ENCODE measurements around the gene FYN. TPM values are rescaled to one million over a fixed set of nuclear protein-coding genes. Genes with fewer than 3 reads are reported as not detected.
"Not testable (repeated sequence)": the region's sequence is repeated elsewhere in the genome, so short reads cannot be mapped to it uniquely, and the experiment has no call there.

Gene FYN
- total and polyA plus RNA-seq, 4 experiments from 2014 or later = 338 to 713 (median 564) TPM

DNA sequence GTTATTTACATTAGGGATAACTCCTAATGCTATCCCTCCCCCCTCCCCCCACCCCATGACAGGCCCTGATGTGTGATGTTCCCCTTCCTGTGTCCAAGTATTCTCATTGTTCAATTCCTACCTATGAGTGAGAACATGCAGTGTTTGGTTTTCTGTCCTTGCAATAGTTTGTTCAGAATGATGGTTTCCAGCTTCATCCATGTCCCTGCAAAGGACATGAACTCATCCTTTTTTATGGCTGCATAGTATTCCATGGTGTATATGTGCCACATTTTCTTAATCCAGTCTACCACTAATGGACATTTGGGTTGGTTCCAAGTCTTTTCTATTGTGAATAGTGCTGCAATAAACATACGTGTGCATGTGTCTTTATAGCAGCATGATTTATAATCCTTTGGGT is 238.3 kb downstream of the FYN start:
- H3K36me3 Mint-ChIP-seq = peaks cover 0 to 15% of the 10 kb centered on the region in 2 donors
- H3K4me3 ChIP-seq (ENCODE audit: low read length in 2 of 2); H3K9me3 ChIP-seq (ENCODE audit: control insufficient read depth in 1 of 2, low read length in 2 of 2); H3K27me3 Mint-ChIP-seq; POLR2A ChIA-PET (ENCODE audit: partially characterized antibody); H3K27ac Mint-ChIP-seq; H3K27ac ChIP-seq (ENCODE audit: low read depth, low read length); H3K4me1 ChIP-seq (ENCODE audit: insufficient read depth, low read length); H3K4me1 Mint-ChIP-seq; H3K4me3 Mint-ChIP-seq; CTCF ChIA-PET (ENCODE audit: partially characterized antibody); DNase-seq; H3K36me3 ChIP-seq (ENCODE audit: insufficient read depth, low read length); H3K9me3 Mint-ChIP-seq; H3K27me3 ChIP-seq (ENCODE audit: insufficient read depth, low read length); intact Hi-C loops (cut with micrococcal nuclease): not testable (repeated sequence)

DNA sequence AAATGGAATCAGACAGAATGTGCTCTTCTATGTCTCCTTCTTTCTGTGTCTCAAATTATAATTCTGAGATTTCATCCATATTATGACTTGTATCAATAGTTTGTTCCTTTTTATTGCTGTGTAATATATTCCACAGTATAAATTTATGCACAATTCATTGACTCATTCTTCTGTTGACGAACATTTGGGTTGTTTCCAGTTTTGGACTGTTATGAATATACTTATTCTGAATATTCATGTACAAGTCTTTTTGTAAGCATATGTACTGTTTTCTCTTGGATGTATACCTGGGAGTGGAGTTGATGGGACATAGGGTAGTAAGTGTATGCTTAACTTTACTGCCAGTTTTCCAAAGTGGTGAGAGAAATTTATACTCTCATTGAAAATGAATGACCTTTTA is 239.4 kb downstream of the FYN start:
- Histone ChIP-seq H3K9me3 (ENCODE audit: control insufficient read depth in 1 of 2, low read length in 2 of 2) (peaks cover 0 to 4% of the 10 kb centered on the region in 2 donors), H3K27me3 (ENCODE audit: insufficient read depth, low read length) (no peaks in the 10 kb centered on the region), H3K4me3 (ENCODE audit: low read length in 2 of 2) (no peak overlapping the region), H3K36me3 (ENCODE audit: insufficient read depth, low read length) (no peaks in the 10 kb centered on the region), H3K4me1 (ENCODE audit: insufficient read depth, low read length) (no peaks in the 10 kb centered on the region), H3K27ac (ENCODE audit: low read depth, low read length) (no peak overlapping the region)
- H3K27me3 Mint-ChIP-seq = no peaks in the 10 kb centered on the region
- peaks cover 0 to 10% (median 7%) of the 10 kb centered on the region in 8 donors for H3K9me3 Mint-ChIP-seq
- H3K27ac Mint-ChIP-seq = no peak overlapping the region
- H3K36me3 Mint-ChIP-seq = peaks cover 0 to 18% of the 10 kb centered on the region in 2 donors
- POLR2A ChIA-PET (ENCODE audit: partially characterized antibody) = no interaction called here
- H3K4me1 Mint-ChIP-seq = no peaks in the 10 kb centered on the region
- intact Hi-C loops (cut with micrococcal nuclease) = no loop called here
- DNase-seq = no peak
- CTCF ChIA-PET (ENCODE audit: partially characterized antibody) = no interaction called here
- H3K4me3 Mint-ChIP-seq = no peak overlapping the region

DNA sequence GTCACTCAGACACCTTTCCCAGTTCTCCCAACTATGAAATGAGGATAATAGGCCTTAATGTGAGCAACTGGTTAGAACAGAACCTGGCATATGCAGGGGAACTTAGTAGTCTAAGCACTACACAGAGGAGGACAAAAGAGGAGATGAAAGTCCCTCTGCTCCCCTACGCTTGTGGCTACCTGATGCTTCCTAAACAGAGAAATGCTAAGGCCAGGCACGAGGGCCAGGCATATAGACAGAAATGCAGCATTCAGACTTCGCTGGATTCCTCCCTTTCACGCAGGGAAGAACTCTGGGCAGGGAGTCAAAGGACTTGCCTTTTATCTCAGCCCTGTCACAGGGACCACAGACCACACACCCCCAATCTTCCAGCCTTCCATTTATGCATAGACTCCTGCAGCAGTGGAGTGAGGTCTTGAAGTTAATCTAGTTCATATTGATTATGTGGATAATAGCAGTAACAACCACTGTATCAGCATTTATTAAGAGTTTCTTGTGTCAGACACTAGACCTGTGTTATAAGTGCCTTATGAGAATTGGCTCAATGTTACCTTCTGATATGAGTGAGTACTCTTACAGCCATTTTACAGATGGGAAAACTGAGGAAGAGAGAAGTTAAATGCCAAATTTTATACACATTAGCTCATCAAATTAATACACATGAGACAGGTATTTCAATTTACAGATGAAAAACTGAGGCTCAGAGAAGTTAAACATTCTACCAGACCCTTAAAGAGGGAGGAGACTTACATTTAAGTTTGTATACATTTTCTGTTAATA is 240.6 kb downstream of the FYN start:
- no peak overlapping the region for H3K27ac Mint-ChIP-seq
- H3K27me3 Mint-ChIP-seq = no peaks in the 10 kb centered on the region
- H3K4me3 Mint-ChIP-seq = no peak overlapping the region
- H3K36me3 Mint-ChIP-seq = peaks cover 0 to 21% of the 10 kb centered on the region in 2 donors
- Histone ChIP-seq H3K4me1 (ENCODE audit: insufficient read depth, low read length) (no peaks in the 10 kb centered on the region), H3K27me3 (ENCODE audit: insufficient read depth, low read length) (no peaks in the 10 kb centered on the region), H3K9me3 (ENCODE audit: control insufficient read depth in 1 of 2, low read length in 2 of 2) (peaks cover 0 to 4% of the 10 kb centered on the region in 2 donors), H3K27ac (ENCODE audit: low read depth, low read length) (no peak overlapping the region), H3K4me3 (ENCODE audit: low read length in 2 of 2) (no peak overlapping the region), H3K36me3 (ENCODE audit: insufficient read depth, low read length) (no peaks in the 10 kb centered on the region)
- intact Hi-C loops (cut with micrococcal nuclease) = no loop called here
- peaks cover 0 to 12% (median 9%) of the 10 kb centered on the region in 8 donors for H3K9me3 Mint-ChIP-seq
- ChIA-PET CTCF (ENCODE audit: partially characterized antibody) (no interaction called here), POLR2A (ENCODE audit: partially characterized antibody) (no interaction called here)
- H3K4me1 Mint-ChIP-seq = no peaks in the 10 kb centered on the region
- DNase-seq = no peak

DNA sequence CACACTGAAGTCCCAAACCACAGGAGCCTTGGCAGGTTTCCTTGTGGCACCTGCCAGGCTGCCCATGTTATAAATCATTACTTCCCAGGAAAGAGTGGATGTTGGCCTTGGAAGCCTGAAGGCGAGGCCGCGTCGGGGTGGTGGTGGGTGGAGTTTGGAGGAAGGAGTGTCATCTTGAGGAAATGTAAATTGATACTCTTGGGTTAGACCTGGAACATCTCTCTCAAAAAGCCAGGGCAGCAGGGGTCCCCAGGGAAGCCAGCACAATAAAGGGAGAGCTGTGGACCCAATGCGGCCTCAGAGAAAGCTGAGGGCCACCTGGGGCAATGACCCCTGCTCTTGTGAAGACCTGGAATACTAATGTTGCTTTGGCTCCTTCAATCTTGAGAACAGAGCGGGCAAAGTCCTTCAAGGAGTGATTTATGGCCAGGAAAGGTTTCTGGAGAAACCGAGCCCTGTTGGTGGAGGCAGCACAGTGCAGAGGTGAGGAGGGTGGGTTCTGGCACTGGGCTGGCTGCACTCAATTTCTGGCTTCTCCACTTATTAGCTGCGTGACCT is 241.3 kb downstream of the FYN start:
- H3K27ac Mint-ChIP-seq = no peak overlapping the region
- no peak for DNase-seq
- intact Hi-C loops (cut with micrococcal nuclease) = no loop called here
- no peaks in the 10 kb centered on the region for H3K4me1 Mint-ChIP-seq
- H3K9me3 Mint-ChIP-seq = peaks cover 0 to 12% (median 9%) of the 10 kb centered on the region in 8 donors
- Histone ChIP-seq H3K9me3 (ENCODE audit: control insufficient read depth in 1 of 2, low read length in 2 of 2) (peaks cover 0 to 4% of the 10 kb centered on the region in 2 donors), H3K36me3 (ENCODE audit: insufficient read depth, low read length) (no peaks in the 10 kb centered on the region), H3K4me1 (ENCODE audit: insufficient read depth, low read length) (no peaks in the 10 kb centered on the region), H3K27me3 (ENCODE audit: insufficient read depth, low read length) (no peaks in the 10 kb centered on the region), H3K4me3 (ENCODE audit: low read length in 2 of 2) (no peak overlapping the region), H3K27ac (ENCODE audit: low read depth, low read length) (no peak overlapping the region)
- H3K27me3 Mint-ChIP-seq = no peaks in the 10 kb centered on the region
- H3K36me3 Mint-ChIP-seq = peaks cover 0 to 17% of the 10 kb centered on the region in 2 donors
- no peak overlapping the region for H3K4me3 Mint-ChIP-seq
- ChIA-PET POLR2A (ENCODE audit: partially characterized antibody) (no interaction called here), CTCF (ENCODE audit: partially characterized antibody) (no interaction called here)

DNA sequence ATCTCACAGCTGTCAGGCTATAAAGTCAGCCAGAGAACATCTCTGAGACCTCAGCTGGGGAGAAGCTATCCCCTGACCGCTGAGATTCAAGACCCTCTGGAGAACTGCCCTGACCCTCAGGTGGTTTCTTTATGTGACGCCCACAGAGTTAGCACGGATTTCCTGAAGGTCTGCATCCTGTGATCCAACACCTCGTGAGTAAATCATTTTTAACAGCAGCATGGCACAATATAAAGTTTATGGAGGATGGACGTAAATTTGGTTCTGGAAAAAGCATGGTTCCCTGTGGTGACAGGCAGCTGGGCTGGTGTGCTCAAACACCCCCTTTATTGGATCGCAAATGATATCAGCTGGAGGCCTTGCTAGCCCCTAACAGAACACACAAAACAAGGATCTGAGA is 242.2 kb downstream of the FYN start:
- POLR2A ChIA-PET (ENCODE audit: partially characterized antibody) = no interaction called here
- Histone ChIP-seq H3K36me3 (ENCODE audit: insufficient read depth, low read length) (no peaks in the 10 kb centered on the region), H3K4me1 (ENCODE audit: insufficient read depth, low read length) (no peaks in the 10 kb centered on the region), H3K4me3 (ENCODE audit: low read length in 2 of 2) (no peak overlapping the region), H3K9me3 (ENCODE audit: control insufficient read depth in 1 of 2, low read length in 2 of 2) (peaks cover 0 to 4% of the 10 kb centered on the region in 2 donors), H3K27me3 (ENCODE audit: insufficient read depth, low read length) (no peaks in the 10 kb centered on the region), H3K27ac (ENCODE audit: low read depth, low read length) (no peak overlapping the region)
- Mint-ChIP-seq H3K27me3 (no peaks in the 10 kb centered on the region), H3K27ac (no peak overlapping the region), H3K4me1 (no peaks in the 10 kb centered on the region), H3K4me3 (no peak overlapping the region), H3K36me3 (peaks cover 0 to 13% of the 10 kb centered on the region in 2 donors), H3K9me3 (peaks cover 0 to 12% (median 9%) of the 10 kb centered on the region in 8 donors)
- intact Hi-C loops (cut with micrococcal nuclease) = no loop called here
- no peak for DNase-seq
- CTCF ChIA-PET (ENCODE audit: partially characterized antibody) = no interaction called here

DNA sequence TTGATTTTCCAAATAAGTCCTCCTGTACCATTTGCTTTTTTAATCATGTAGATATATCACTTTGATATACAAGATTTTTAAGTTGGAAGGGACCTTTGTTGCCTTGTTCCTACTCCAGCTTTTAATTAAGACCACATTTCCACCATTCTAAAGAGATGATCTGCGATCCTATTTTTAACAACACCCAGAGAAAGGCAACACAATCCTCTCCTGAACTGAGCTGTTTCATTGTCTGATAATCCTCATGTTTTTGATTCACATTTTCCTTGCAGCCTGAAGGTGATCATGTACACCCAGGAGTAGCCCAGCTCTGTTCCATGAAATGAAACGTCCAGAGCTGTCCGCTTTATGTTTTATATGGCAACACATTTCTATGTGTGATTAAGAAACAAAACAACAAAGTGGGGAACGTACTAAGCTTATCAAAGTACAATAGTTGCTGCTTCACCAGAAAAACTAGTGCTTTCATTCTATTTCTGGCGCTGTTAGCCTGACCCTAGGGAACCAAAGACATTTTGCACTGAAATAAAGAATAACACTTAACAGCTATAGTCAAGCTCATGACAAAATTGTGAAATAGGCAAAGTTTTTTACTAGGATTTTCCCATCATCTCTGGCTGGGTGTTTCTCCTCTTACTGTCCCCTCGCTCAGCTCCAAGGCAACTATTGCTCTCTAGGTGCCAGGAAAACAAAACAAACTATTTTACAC is 245.0 kb downstream of the FYN start:
- Mint-ChIP-seq H3K36me3 (peaks cover 0 to 13% of the 10 kb centered on the region in 2 donors), H3K27me3 (no peaks in the 10 kb centered on the region), H3K4me3 (no peak overlapping the region), H3K4me1 (no peaks in the 10 kb centered on the region), H3K27ac (no peak overlapping the region), H3K9me3 (peaks cover 0 to 12% (median 9%) of the 10 kb centered on the region in 8 donors)
- no peaks in the 10 kb centered on the region for H3K36me3 ChIP-seq (ENCODE audit: insufficient read depth, low read length)
- no peaks in the 10 kb centered on the region for H3K27me3 ChIP-seq (ENCODE audit: insufficient read depth, low read length)
- POLR2A ChIA-PET (ENCODE audit: partially characterized antibody) = no interaction called here
- H3K27ac ChIP-seq (ENCODE audit: low read depth, low read length) = no peak overlapping the region
- intact Hi-C loops (cut with micrococcal nuclease) = no loop called here
- no peak overlapping the region for H3K4me3 ChIP-seq (ENCODE audit: low read length in 2 of 2)
- no peak for DNase-seq
- peaks cover 0 to 4% of the 10 kb centered on the region in 2 donors for H3K9me3 ChIP-seq (ENCODE audit: control insufficient read depth in 1 of 2, low read length in 2 of 2)
- no peaks in the 10 kb centered on the region for H3K4me1 ChIP-seq (ENCODE audit: insufficient read depth, low read length)
- CTCF ChIA-PET (ENCODE audit: partially characterized antibody) = no interaction called here

DNA sequence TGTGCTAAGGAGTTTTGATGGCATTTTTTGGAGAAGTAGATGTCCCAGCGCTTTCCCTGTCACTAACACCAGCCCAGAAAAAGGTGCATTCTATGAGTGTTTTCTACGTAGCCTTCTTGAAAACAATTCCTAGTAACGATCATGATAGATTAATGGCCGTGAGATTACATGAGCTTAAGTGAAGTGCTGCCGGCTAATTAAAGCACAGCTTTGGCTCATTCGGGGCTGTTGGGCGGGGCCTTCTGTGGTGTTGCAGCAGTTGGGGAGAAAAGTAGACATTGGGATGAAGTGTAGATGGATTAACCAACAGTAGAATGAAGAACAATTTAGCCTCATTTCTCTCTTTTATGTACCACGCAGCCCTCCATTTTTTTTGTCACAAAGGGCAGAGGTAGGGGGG is 246.8 kb downstream of the FYN start:
- Mint-ChIP-seq H3K4me1 (no peaks in the 10 kb centered on the region), H3K4me3 (no peak overlapping the region), H3K27me3 (no peaks in the 10 kb centered on the region), H3K27ac (no peak overlapping the region), H3K36me3 (peaks cover 0 to 13% of the 10 kb centered on the region in 2 donors), H3K9me3 (peaks cover 0 to 12% (median 9%) of the 10 kb centered on the region in 8 donors)
- POLR2A ChIA-PET (ENCODE audit: partially characterized antibody) = no interaction called here
- no peaks in the 10 kb centered on the region for H3K36me3 ChIP-seq (ENCODE audit: insufficient read depth, low read length)
- no peak overlapping the region for H3K27ac ChIP-seq (ENCODE audit: low read depth, low read length)
- CTCF ChIA-PET (ENCODE audit: partially characterized antibody) = no interaction called here
- H3K4me1 ChIP-seq (ENCODE audit: insufficient read depth, low read length) = no peaks in the 10 kb centered on the region
- no peak overlapping the region for H3K4me3 ChIP-seq (ENCODE audit: low read length in 2 of 2)
- intact Hi-C loops (cut with micrococcal nuclease) = no loop called here
- no peak for DNase-seq
- peaks cover 0 to 4% of the 10 kb centered on the region in 2 donors for H3K9me3 ChIP-seq (ENCODE audit: control insufficient read depth in 1 of 2, low read length in 2 of 2)
- no peaks in the 10 kb centered on the region for H3K27me3 ChIP-seq (ENCODE audit: insufficient read depth, low read length)
